ENCODE data around the gene BCL2L15.

BCL2L15 gene

GRCh38 chr1:113904293-113904673, 16.9 kb upstream of the BCL2L15 start:
- no peak for DNase-seq
- no peaks in the 10 kb centered on the region for H3K9me3 Mint-ChIP-seq
- no peak for TF ChIP-seq CTCF (IDR thresholded peaks at IDR 0.05)
- H3K27me3 Mint-ChIP-seq (ENCODE audit: low read depth, poor library complexity): peaks cover 3% of the 10 kb centered on the region
- H3K4me1 Mint-ChIP-seq: peaks cover 22% of the 10 kb centered on the region
- H3K4me3 Mint-ChIP-seq: peak overlapping the region; percentile 99
- peaks cover 29% of the 10 kb centered on the region for H3K36me3 Mint-ChIP-seq (ENCODE audit: low read depth)
- peak overlapping the region; percentile 98 for H3K27ac Mint-ChIP-seq

GRCh38 chr1:113903501-113904292, 16.3 kb upstream of the BCL2L15 start:
- Mint-ChIP-seq H3K27ac (peak overlapping the region; percentile 98), H3K27me3 (ENCODE audit: low read depth, poor library complexity) (peaks cover 3% of the 10 kb centered on the region), H3K36me3 (ENCODE audit: low read depth) (peaks cover 32% of the 10 kb centered on the region), H3K4me1 (peaks cover 22% of the 10 kb centered on the region), H3K4me3 (peak overlapping the region; percentile 99), H3K9me3 (no peaks in the 10 kb centered on the region)
- DNase-seq: no peak
- no peak for TF ChIP-seq CTCF (IDR thresholded peaks at IDR 0.05)

GRCh38 chr1:113901191-113901590, 13.8 kb upstream of the BCL2L15 start:
- H3K9me3 Mint-ChIP-seq: no peaks in the 10 kb centered on the region
- H3K4me1 Mint-ChIP-seq: peaks cover 21% of the 10 kb centered on the region
- H3K27me3 Mint-ChIP-seq (ENCODE audit: low read depth, poor library complexity): peaks cover 3% of the 10 kb centered on the region
- H3K27ac Mint-ChIP-seq: no peak overlapping the region
- H3K36me3 Mint-ChIP-seq (ENCODE audit: low read depth): peaks cover 39% of the 10 kb centered on the region
- no peak overlapping the region for H3K4me3 Mint-ChIP-seq
- TF ChIP-seq CTCF (IDR thresholded peaks at IDR 0.05): no peak
- no peak for DNase-seq

- DNase-seq: no peak
- H3K27me3 Mint-ChIP-seq (ENCODE audit: low read depth, poor library complexity): peaks cover 3% of the 10 kb centered on the region
Observed at GRCh38 chr1:113899111-113899510, 11.7 kb upstream of the BCL2L15 start.

GRCh38 chr1:113898241-113898814, 10.9 kb upstream of the BCL2L15 start:
- Mint-ChIP-seq H3K36me3 (ENCODE audit: low read depth) (peaks cover 51% of the 10 kb centered on the region), H3K4me3 (no peak overlapping the region)

More at GRCh38 chr1:113899111-113899510, 11.7 kb upstream of the BCL2L15 start:
- H3K9me3 Mint-ChIP-seq: no peaks in the 10 kb centered on the region
- TF ChIP-seq CTCF (IDR thresholded peaks at IDR 0.05): no peak
- H3K4me3 Mint-ChIP-seq: no peak overlapping the region
- H3K36me3 Mint-ChIP-seq (ENCODE audit: low read depth): peaks cover 51% of the 10 kb centered on the region
- H3K27ac Mint-ChIP-seq: no peak overlapping the region
- peaks cover 11% of the 10 kb centered on the region for H3K4me1 Mint-ChIP-seq

More at GRCh38 chr1:113898241-113898814, 10.9 kb upstream of the BCL2L15 start:
- Mint-ChIP-seq H3K4me1 (peaks cover 4% of the 10 kb centered on the region), H3K27me3 (ENCODE audit: low read depth, poor library complexity) (peaks cover 3% of the 10 kb centered on the region), H3K9me3 (no peaks in the 10 kb centered on the region), H3K27ac (no peak overlapping the region)
- no peak for TF ChIP-seq CTCF (IDR thresholded peaks at IDR 0.05)
- no peak for DNase-seq
